Activated T-cell treated with anti-CD3 and anti-CD28 coated beads, Interleukin-2, amount 50 U/mL, for 1 hour (primary cell): ENCODE data around the gene PTPRD.

ENCODE experiments used
- DNase-seq: peaks from one replicate; pipeline ENCODE4 v3.0.0-alpha.2; 2020

The PTPRD gene

GRCh38 chr9:8800196-8800595, 1812.6 kb downstream of the PTPRD start:
- no peak for DNase-seq

DNA sequence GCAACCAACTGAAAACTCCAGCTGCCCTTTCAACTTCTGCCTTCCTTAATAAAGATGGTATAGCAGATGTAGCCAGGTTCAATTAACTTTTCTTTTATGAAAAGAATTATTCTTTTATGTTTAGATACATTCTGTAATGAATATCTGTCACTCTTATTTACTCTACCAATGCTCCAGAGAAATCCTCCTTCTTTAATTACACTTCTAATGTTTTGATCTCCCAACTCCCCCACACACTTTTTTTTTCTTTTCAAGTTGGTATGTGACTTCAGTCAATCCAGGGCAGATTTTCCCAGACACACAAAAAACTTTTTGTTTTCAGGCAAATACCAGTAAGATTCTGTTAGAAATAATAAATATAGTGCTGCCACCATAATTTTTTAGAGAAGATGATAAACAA, 1813.2 kb downstream of the PTPRD start:
- no peak for DNase-seq

- no peak for DNase-seq
These were observed 1813.6 kb downstream of the PTPRD start for GRCh38 chr9:8799206-8799605.

DNA sequence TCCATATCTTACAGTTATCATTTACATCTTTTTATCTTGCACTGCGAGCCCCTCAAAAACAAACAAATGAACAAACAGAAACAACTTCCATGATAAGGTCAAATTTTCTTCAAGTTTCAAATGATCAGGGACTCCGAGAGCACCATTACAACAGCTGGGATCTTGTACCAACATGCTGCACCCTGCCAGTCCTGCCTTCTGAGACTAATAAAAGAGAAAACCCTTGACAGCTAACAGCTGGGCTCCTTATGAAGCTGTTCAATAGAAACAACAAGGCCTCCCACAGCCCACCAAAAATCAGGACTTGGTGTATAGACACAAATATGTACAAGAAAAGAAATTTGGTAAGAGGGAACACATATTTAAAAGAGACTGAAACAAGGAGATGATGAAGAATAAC, 1828.0 kb downstream of the PTPRD start:
- no peak for DNase-seq

DNA sequence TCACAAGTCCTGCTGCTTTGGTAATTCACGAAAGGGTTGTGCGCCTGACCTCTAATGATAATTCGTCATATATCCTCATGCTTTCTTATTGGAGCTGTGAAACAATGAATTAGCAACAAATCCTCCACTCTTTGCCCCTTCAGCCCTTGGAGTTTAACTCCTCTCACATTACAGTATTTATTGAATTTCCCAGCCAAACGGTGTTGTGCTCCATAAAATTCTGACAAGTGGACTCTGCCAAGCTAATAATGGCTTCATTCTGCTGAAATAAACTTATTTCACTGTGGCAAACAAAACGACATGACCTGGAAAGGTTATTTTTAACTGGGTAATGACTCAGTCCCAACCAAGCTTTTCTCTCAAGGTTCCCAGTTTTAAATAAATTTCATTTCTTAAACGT, 1828.9 kb downstream of the PTPRD start:
- DNase-seq = no peak

DNA sequence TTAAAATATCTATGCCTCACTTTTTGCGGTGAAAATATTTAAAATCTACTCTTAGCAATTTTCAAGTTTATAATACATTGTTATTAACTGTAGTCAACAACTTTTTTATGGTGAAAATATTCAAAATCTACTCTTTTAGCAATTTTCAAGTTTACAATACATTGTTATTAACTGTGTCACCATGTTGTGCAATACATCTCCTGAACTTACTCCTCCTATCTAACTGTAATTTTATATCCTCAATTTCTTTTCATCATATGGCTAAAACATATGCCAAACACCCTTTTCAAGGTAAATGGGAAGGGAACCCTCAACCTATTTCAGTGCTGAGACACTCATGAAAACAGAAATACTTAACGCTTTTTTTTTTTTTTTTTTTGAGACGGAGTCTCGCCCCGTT, 1830.6 kb downstream of the PTPRD start:
- no peak for DNase-seq

- no peak for DNase-seq
These were observed 1831.3 kb downstream of the PTPRD start for GRCh38 chr9:8781458-8781857.

- no peak for DNase-seq
These were observed 1832.4 kb downstream of the PTPRD start for GRCh38 chr9:8780386-8780785.

- DNase-seq = no peak
These were observed 1833.3 kb downstream of the PTPRD start for GRCh38 chr9:8779478-8779877.

DNA sequence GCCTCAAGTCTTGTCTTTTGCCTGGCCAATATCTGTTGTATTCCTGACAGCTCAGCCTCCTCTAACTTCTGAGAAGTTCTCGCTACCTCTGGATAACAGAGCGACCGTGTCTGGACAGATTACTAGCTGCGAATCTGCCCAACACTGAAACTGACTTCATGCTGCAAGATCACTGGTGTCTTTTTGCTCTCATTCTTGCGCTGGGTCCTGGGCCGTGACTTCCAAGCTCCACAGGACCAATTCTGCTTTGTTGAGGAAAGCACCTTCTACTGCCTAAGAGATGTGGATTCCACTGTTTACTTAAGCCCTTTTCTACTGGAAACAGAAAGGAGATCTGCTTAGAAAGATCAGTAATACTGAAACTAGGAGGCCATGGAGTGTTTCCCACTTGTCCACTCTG, 1834.4 kb downstream of the PTPRD start:
- no peak for DNase-seq

GRCh38 chr9:8772302-8772701, 1840.5 kb downstream of the PTPRD start:
- DNase-seq = no peak

DNA sequence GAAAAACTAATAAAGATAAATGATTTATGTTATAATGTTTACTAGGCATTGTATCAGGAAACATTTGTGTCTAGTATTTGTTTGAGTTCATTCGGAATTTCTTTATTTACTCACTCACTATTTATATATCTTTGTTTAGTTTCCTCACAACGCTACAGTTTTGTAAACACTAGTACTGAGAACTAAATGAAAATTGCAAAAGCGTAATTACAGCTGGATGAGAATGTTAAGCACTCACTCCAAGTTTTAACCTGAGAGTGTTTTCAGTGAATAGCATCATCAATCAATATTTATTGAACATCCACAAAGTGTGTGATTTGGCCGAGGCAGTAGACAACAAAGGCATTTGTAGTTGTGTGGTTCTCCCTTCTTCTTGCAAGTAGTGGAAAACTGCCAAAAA, 1843.6 kb downstream of the PTPRD start:
- DNase-seq = no peak

GRCh38 chr9:8766096-8766495, 1846.7 kb downstream of the PTPRD start:
- DNase-seq = no peak

DNA sequence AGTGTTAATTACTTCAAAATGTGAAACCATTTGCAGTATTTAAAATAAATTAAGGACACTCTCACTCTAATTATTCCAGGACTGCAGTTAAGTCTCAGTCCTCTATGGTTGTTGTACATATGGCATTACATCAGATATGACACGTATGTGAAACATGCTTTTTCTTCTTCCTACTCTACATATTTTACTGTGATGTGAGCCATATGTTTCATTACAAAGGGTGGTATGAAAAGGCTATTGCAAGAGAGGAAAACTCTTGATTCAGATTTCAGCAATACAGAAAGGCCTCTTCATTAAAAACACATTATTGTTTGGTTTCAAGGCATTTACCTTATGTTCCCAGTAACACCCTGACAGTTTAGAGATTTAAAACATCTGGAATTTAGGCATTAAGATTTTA, 1848.8 kb downstream of the PTPRD start:
- no peak for DNase-seq

DNA sequence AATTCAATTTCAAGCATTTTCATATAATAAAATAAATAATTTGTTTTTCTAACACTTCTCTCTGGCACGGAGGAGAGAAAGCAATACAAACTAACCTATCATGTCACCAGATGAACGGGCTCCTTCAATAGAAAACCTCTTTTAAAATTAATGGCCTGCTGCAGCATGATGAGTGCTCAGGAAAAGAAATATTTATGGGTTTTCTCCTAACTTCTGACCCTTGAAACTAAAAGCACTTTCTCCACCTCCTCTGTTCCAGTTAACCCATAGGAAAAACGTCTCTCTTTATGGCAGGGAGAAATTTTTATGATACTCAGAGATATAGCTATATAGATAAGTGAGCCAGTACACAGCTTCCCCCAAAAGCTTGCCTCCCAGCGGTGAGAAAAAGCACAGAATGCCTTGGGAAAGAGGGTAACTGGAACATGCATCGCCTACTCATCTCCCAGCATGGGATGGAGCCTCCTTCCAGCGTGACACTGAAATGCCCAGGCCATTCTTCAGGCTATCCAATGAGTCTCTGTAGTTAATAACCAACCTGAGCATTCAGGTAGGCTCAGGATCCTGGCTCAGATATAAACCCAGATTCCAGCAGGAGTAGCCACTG, 1850.2 kb downstream of the PTPRD start:
- no peak for DNase-seq

GRCh38 chr9:8760000-8760767, 1852.6 kb downstream of the PTPRD start:
- DNase-seq = no peak

GRCh38 chr9:8757881-8758280, 1854.9 kb downstream of the PTPRD start:
- no peak for DNase-seq

DNA sequence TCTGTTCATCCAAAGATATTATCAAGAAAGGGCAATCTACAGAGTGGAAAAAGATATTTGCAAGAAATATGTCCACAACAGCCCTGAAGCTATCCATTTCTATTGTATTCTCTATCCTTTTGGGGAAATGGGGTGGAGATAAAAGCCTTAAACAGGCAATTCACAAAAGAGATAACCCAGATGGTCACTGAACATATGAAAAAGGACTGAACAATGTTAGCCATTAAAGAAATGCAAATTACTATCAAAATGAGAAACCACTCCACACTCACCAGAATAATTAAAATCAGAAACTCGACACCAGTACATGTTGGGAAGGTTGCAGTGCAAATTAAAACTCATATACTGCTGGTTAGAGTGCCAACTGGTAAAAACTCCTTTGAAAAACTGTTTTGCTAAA, 1858.1 kb downstream of the PTPRD start:
- no peak for DNase-seq

GRCh38 chr9:8751406-8751930, 1861.3 kb downstream of the PTPRD start:
- no peak for DNase-seq

DNA sequence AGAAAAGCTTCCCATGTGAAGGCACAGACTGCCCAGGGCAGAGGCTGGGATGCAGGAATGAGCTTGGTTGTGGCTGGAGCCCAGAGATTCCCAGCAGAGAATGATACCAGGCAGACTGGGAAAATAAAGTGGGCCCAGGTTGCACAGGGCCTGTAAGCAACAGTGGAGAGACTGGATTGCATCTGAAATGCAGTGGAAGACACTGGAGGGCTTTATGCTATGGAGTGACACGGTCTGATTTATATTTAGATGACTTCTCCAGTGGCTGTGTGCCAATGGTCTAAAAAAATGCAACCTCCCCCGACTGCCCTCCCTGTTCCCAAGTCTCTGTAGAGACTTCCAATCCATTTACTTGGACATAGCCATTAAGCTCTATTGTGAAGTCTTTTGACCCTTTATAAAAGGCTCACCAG, 1862.2 kb downstream of the PTPRD start:
- DNase-seq = no peak

DNA sequence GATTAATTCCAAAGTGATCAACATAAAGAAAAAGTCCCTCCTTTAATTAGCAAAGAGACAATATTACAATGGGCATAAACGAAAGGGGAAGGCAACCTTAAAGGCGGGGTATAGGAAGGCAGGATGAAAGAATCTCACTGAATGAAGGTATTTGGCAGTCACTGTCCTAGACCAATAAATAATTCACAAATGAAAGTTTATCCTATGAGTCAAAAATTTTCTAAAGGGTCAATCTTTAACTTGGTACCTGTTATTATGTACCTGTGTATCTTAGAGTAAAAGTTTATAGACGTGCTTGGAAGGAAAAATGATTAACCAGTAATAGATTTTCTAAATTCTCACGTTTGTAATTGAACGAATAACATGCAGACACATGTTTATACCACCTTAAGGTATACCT, 1867.5 kb downstream of the PTPRD start:
- no peak for DNase-seq

DNA sequence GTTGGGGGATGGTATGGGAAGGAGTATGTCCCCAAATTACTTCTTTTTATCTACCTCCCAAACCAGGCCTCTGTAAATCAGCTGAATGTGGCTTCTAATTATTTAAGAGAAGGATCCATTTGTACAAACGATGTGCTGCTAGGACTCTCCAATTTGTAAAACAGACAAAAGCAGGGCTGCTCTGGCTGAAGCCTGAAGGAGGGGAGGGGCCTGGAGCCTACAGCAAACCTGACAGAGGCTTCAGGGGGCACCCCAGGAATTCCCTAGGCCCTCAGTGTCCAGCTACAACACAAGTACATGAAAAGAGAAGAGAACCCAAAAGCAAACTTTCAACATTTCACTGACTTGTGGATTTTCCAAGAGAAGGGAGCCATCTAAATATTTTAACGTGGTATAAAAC, 1873.9 kb downstream of the PTPRD start:
- DNase-seq = no peak

DNA sequence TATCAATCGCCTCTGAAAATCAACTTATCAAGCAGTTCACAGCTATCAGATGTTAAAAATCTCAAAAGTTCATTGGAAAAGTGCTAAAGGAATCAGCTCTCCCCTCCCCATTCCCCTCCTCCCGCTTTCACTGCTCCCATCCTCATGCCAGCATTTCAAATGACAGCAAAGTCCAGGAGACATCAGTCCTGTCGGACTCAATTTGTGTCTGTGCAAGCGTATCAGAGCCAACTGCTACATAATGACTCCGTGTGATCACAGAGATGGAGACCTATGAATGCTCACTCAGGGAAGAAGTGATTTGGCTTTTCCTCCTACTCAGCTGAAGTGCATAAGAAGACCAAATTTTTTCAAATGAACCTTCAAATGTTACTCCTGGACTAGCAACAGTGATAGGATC, 1876.0 kb downstream of the PTPRD start:
- no peak for DNase-seq

DNA sequence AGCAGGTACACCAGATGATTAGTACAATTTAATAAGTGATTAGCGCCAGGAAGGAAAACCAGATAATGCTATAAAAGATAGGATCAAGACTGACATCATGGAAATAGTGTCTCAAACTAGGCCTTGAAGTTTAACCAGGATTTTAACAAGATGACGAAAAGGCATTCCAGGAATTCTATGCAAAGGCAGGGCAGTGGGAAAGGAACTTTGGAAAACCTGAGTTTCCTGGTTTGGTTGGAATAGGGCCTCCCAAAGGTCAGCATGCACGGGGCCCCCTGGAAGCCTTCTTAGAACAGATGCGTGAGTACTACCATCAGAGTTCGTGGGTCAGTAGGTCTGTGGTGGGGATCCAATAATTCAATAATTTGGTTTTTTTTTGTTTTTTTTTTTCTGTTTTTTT, 1878.0 kb downstream of the PTPRD start:
- no peak for DNase-seq
